CD4-positive, alpha-beta T cell treated with Interleukin-17A for 1 hour (primary cell): ENCODE data around the gene SOX13.
"Not testable (repeated sequence)": the region's sequence is repeated elsewhere in the genome, so short reads cannot be mapped to it uniquely, and the experiment has no call there.

Experiments used
- DNase-seq: peaks from one replicate; pipeline ENCODE4 v3.0.0-alpha.2; 2020

Gene SOX13

GRCh38 chr1:204087893-204088528, 15.1 kb downstream of the SOX13 start:
- DNase-seq: no peak

GRCh38 chr1:204088596-204088995, 15.7 kb downstream of the SOX13 start:
- no peak for DNase-seq

- no peak for DNase-seq
Observed at GRCh38 chr1:204089044-204089751, 16.3 kb downstream of the SOX13 start.

- DNase-seq: not testable (repeated sequence)
Observed at GRCh38 chr1:204090132-204090531, 17.2 kb downstream of the SOX13 start.

DNA sequence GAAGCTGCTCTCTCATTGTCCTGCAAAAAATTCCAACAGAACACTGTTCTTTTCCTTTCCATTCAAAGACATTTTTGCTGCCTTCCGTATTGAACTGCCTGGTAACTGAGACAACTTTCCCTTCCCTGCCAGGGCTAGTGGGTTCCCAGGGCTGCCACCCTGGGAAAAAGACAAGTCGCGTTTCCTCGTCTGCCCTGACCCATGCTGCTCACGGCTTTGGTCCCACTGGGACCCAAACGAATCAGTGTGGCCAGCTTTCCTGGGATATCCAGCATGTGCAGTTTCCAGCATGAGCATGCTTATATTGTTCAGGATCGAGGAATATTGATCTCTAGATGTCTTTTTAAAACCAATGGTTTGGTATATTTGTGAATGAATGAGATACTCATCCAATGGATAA, 18.2 kb downstream of the SOX13 start:
- DNase-seq: no peak

DNA sequence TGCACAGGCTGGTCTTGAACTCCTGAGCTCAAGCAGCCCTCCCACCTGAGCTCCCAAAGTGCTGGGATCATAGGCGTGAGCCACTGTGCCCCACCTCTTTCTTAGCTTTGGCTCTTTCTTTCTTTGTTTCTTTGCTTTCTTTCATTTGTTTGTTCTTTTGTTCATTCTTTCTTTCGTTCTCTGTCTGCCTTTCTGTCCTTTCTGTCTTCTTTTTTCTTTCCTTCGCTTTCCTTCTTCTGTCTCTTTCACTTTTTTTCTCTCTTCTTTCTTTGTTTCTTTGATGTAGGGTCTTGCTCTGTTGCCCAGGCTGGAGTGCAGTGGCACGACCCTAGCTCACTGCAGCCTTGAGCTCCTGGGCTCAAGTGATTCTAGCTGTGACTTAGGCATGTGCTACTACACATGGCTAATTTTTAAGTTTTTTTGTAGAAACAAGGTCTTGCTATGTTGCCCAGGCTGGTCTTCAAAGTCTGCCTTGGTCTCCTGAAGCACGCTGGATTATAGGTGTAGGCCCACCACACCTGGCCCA, 18.9 kb downstream of the SOX13 start:
- no peak for DNase-seq

- no peak for DNase-seq
Observed at GRCh38 chr1:204092632-204093420, 19.9 kb downstream of the SOX13 start.

- no peak for DNase-seq
Observed at GRCh38 chr1:204093421-204093717, 20.5 kb downstream of the SOX13 start.

DNA sequence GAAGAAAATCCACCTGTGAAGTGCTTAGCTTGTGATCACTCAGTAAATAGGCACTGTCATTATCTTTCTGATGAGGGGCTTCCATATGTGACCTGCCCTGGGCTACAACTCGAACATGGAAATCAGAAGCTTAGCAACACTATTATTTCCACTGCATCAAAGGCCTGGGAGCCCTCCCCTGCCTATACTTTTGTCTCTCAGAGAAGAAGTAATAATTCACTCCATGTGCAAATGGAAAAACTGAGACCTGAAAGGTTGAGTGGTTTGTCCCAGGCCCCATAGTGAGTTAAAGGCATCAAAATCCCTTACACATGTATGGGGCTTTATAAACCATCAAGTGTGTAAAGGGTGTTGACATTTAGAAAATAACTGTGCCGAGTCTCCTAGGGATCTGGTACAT, 20.9 kb downstream of the SOX13 start:
- no peak for DNase-seq

DNA sequence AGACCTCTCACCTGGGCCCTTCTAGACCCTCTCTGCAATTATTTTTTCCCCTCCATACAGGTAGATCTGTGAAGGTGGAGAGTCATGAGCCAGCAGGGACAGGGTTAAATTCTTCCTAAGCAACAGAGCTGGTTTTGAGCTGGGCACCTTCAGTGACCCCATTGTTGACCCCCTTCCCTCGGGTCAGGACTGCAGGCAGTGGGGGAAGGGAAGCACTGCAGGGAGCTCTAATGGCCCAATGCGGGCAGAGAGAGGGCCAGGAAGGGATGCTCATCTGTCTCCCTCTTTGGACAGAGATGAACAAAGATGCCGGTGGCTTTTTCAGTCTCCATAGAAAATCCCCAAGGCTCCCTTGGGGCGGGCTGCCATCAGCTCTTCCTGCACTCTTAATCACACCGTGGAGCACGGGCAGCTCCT, 21.4 kb downstream of the SOX13 start:
- DNase-seq: no peak

DNA sequence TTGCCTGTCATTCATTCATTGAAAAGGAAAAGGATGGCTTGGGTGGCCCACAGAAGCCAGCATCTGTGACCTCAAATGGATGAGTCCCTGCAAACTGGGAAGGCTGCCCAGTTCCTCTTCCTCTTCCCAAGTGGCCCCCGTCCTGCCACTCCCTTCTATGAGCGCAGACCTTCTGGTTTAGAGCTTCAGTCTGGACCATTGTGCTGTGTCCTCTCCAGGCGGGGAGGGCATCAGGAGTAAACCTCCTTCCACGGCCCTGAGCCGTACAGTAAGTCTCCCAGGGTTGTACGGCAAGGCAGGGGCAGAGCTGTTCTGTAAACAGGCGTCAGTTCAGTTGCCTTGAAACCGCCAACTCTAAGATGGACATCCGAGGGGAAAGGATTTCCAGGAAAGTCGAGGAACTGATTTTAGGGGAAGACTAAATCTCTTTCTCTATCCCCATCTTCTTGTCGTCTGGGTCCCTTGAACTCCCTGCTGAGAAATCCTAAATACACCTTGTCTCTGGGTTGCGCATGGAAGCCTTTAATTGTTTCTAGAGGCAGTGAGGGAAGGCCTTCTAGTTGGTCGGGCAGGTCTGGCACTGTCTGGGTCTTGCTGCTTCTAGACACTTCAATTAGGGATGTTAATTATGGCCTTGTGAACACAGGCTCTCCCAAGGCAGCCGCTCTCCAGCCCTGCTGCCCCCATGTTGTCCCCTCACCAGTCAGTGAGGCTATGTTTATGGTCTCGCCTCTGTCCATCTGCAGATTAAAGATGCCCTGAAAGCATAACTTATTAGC, 22.1 kb downstream of the SOX13 start:
- DNase-seq: no peak

DNA sequence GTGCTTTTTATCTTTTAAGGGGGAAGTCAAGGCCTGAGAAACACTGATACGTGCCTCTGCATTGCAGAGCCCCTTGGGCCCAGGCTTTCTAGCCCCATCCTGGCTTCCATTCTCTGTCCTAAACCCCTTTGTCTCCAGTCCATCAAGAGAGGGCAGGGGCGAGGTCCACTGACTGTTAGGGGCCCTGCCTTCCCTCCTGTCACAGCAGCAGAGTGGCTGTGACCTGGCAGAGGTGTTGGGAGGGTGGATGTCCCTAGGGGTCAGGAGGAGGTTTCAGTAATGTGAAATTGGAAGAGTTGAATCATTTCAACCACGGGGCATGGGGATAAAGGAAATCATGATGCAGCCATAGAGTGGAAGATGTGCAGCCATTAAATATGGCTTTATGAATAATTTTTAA, 24.0 kb downstream of the SOX13 start:
- DNase-seq: no peak

DNA sequence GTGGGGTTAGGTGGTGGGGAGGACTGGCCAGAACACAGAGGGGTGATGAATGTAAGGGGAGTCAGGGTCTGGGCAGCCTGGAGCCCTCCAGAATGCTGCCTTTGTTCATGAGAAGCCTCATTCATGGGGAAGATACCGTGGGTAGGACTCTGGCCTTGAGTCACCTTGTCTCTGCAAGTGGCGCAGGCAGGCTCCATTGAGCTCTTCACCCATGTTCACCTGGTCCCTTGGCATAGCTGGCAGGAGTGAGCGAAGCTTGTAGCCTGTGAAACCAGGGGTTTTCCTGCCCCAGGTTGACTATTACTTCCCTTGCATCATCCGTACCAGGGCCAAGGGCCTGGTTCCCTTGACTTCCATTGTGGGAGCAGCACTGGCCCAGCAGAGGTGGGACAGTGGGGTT, 25.8 kb downstream of the SOX13 start:
- no peak for DNase-seq

DNA sequence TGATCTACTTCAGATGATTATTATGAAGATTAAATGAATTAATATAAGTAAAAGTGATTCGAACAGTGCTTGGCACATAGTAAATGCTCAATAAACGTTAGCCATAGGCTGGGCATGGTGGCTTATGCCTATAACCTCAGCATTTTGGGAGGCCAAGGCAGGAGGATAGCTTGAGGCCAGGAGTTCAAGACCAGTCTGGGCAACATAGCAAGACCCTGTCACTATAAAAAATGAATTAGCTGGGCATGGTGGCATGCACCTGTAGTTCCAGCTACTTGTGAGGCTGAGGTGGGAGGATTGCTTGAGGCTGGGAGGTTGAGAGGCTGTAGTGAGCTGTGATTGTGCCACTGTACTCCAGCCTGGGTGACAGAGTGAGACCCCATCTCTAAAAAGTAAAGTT, 26.8 kb downstream of the SOX13 start:
- not testable (repeated sequence) for DNase-seq

GRCh38 chr1:204102029-204102611, 29.2 kb downstream of the SOX13 start:
- peak; percentile 13 for DNase-seq

DNA sequence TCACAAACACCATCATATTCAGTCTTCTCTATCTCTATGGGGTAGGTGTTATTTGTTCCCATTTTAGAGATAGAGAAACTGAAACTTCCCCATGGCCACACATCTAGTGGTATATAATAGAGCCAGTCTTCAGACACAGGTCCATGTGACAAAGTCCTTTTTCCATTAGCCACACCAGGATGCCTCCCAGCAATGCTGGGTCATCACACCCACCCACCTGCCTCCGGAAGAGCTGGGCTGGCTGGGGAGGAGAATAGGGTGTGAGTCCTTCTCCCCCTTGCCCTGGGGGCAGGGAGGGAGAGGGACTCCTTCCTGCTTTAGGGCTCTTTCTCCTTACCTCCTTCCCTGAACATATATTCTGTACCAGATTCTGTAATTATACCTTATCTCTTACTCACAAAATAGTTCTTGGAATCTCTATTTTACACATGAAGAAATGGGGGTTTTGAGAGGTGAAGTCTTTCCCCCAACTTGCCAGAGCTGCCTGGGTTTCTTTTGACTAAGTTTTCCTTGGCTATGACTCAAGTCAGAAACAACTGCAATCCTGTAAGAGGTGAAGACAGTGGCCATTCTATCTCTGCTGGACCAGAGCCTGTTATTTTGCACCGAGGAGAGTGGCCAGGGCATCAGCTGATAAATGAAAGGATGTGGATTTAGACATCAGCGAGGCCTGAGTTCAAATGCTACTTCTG, 30.0 kb downstream of the SOX13 start:
- no peak for DNase-seq

GRCh38 chr1:204103431-204103741, 30.5 kb downstream of the SOX13 start:
- DNase-seq: no peak

DNA sequence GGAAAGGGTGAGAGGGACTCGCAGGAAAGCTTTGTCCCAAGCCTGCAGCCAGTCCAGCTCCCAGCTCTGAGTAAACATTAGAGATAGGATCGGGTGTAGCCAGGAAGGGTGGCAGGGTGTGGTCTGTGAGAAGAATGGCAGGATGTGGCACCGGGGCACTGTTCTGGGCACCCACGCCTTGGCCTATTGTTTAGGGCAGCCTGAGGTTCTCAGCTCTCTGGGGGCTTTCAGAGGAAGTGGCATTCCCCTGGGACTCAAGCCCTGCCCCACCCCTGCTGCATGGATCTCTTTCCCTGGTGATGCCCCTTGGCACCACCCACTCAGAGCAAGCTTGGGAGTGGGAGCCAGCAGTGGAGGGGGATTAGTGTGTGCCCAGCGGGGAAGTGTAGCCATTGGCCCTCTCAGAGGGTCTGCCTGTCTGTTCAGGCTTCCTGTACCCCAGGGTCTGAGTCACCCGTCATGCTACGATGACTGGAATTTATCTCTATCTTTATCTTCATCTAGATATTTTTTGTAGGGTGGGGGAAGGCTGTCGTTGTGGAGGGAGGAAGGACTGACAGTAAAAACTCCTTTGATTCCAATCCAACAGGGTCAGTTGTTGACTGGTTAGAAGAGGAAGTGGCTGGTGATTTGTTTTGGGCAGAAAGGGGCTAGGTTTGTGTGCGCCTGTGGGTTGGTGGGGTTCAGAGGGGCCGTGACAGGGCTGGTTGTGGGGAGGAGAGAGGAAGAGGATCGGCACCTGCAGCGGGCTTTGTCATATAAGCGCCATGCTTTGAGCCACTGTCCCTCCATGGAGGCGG, 31.6 kb downstream of the SOX13 start:
- peak; percentile 30 for DNase-seq

GRCh38 chr1:204105131-204105515, 32.2 kb downstream of the SOX13 start:
- no peak for DNase-seq

DNA sequence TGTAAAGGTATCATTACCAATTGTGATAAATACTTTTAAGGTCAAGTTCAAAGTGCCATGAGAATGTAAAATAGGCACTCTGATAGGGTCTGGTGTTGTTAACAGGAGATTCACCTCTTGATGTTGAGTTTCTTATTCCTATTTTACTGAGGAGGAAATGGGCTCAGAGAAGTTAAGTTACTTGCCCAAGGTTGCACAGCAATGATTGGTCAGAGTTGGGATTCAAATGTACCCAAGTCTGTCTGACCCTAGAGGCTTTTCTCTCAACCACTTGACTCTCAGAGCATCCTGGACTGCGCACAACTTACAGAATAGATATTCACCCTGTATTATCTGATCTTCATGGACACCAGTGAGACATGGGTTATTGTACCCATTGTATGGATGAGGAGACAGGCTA, 33.9 kb downstream of the SOX13 start:
- DNase-seq: no peak

DNA sequence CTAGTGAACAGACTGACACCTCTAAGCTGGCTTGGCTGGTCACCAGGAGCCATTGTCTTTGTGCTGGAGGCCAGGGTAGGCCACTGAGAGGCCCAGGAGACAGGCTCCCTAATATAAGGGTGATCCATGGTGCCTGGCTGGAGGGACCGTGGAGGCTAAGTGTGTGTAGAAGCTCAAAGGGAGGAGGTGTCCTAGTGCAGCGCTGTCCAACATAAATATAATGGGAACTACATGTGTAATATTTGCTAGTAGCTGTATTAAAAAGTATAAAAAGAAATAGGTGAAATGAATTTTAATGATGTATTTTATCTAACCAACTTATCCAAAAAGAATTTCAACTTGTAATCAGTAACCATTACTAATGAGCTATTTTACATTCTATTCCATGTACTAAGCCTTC, 35.0 kb downstream of the SOX13 start:
- no peak for DNase-seq
